ENCODE results near the gene PPM1J.

The PPM1J gene

GRCh38 chr1:112715264-112716053 lies at the start of gene PPM1J:
TSS of gene PPM1J (minus strand) at chr1:112715332. CDS start at chr1:112715301, 31 bp downstream.
- peak within 1 kb of the TSS; percentile 60 for H3K4me3 ChIP-seq (ENCODE audit: low read depth, low read length)
- TF ChIP-seq CTCF (IDR thresholded peaks at IDR 0.05; ENCODE audit: control insufficient read depth, extremely low read depth, insufficient read depth), result no peak
- DNase-seq (ENCODE audit: low read depth), result no peak

GRCh38 chr1:112762541-112763500 lies 47.7 kb upstream of the PPM1J start:
- H3K4me3 ChIP-seq (ENCODE audit: low read depth, low read length), result 0 out of 2 replicates have a peak overlapping the region, but pooled peaks have one; percentile 5
- no peak for TF ChIP-seq CTCF (IDR thresholded peaks at IDR 0.05; ENCODE audit: control insufficient read depth, extremely low read depth, insufficient read depth)
- peak; percentile 55 for DNase-seq (ENCODE audit: low read depth)

GRCh38 chr1:112761714-112762480 lies 46.8 kb upstream of the PPM1J start:
- no peak for TF ChIP-seq CTCF (IDR thresholded peaks at IDR 0.05; ENCODE audit: control insufficient read depth, extremely low read depth, insufficient read depth)
- no peak for DNase-seq (ENCODE audit: low read depth)

GRCh38 chr1:112759228-112759627 lies 44.1 kb upstream of the PPM1J start:
- no peak for TF ChIP-seq CTCF (IDR thresholded peaks at IDR 0.05; ENCODE audit: control insufficient read depth, extremely low read depth, insufficient read depth)
- no peak overlapping the region for H3K4me3 ChIP-seq (ENCODE audit: low read depth, low read length)
- DNase-seq (ENCODE audit: low read depth), result no peak

More at GRCh38 chr1:112761714-112762480, 46.8 kb upstream of the PPM1J start:
- no peak overlapping the region for H3K4me3 ChIP-seq (ENCODE audit: low read depth, low read length)

- TF ChIP-seq CTCF (IDR thresholded peaks at IDR 0.05; ENCODE audit: control insufficient read depth, extremely low read depth, insufficient read depth), result no peak
- DNase-seq (ENCODE audit: low read depth), result no peak
- H3K4me3 ChIP-seq (ENCODE audit: low read depth, low read length), result no peak overlapping the region
Measured at GRCh38 chr1:112754116-112754628, 39.0 kb upstream of the PPM1J start.

GRCh38 chr1:112748396-112748795 lies 33.3 kb upstream of the PPM1J start:
- H3K4me3 ChIP-seq (ENCODE audit: low read depth, low read length), result no peak overlapping the region
- TF ChIP-seq CTCF (IDR thresholded peaks at IDR 0.05; ENCODE audit: control insufficient read depth, extremely low read depth, insufficient read depth), result no peak
- no peak for DNase-seq (ENCODE audit: low read depth)

Measured in LNCaP clone FGC (cell line).